Subcutaneous adipose tissue (tissue), 4 donors: ENCODE results near the gene GTF3C5. TPM values are rescaled to one million over a fixed set of nuclear protein-coding genes. Genes with fewer than 3 reads are reported as not detected.

Experiments
- total RNA-seq, 4 donors: library from RNA; depleted of rRNA; stranded (reverse); fragments of >200 nt; gene quantifications; one replicate each; pipeline ENCODE4 v1.1.0, GENCODE V29; 2016
- TF ChIP-seq, protein P1 (sequence below): fragments of 450-650 bp; IDR thresholded peaks from one replicate; pipeline ENCODE4 v1.5.1; 2016; ENCODE audit warnings: low read depth, mild to moderate bottlenecking, control low read depth, antibody characterized with exemption, moderate library complexity

Gene GTF3C5
- total RNA-seq, 4 donors from 2014 or later, result 32.0 to 63.1 (median 41.1) TPM

DNA sequence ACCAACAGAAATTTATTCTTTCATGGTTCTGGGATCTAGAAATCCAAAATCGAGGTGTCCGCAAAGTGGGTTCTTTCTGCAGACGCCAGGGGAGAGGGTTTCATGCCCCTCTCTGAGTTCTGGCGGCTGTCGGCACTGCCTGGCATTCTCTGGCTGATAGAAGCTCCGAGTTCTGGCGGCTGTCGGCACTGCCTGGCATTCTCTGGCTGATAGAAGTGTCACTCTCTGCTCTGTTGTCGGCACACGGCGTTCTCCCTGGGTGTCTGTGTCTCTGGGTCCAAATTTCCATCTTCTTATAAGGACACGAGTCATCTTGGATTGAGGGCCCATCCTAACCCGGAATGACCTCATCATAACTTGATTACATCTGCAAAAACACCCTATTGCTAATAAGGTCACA, 44.7 kb upstream of the GTF3C5 start:
- TF ChIP-seq, protein P1, sequence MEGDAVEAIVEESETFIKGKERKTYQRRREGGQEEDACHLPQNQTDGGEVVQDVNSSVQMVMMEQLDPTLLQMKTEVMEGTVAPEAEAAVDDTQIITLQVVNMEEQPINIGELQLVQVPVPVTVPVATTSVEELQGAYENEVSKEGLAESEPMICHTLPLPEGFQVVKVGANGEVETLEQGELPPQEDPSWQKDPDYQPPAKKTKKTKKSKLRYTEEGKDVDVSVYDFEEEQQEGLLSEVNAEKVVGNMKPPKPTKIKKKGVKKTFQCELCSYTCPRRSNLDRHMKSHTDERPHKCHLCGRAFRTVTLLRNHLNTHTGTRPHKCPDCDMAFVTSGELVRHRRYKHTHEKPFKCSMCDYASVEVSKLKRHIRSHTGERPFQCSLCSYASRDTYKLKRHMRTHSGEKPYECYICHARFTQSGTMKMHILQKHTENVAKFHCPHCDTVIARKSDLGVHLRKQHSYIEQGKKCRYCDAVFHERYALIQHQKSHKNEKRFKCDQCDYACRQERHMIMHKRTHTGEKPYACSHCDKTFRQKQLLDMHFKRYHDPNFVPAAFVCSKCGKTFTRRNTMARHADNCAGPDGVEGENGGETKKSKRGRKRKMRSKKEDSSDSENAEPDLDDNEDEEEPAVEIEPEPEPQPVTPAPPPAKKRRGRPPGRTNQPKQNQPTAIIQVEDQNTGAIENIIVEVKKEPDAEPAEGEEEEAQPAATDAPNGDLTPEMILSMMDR, result no peak

DNA sequence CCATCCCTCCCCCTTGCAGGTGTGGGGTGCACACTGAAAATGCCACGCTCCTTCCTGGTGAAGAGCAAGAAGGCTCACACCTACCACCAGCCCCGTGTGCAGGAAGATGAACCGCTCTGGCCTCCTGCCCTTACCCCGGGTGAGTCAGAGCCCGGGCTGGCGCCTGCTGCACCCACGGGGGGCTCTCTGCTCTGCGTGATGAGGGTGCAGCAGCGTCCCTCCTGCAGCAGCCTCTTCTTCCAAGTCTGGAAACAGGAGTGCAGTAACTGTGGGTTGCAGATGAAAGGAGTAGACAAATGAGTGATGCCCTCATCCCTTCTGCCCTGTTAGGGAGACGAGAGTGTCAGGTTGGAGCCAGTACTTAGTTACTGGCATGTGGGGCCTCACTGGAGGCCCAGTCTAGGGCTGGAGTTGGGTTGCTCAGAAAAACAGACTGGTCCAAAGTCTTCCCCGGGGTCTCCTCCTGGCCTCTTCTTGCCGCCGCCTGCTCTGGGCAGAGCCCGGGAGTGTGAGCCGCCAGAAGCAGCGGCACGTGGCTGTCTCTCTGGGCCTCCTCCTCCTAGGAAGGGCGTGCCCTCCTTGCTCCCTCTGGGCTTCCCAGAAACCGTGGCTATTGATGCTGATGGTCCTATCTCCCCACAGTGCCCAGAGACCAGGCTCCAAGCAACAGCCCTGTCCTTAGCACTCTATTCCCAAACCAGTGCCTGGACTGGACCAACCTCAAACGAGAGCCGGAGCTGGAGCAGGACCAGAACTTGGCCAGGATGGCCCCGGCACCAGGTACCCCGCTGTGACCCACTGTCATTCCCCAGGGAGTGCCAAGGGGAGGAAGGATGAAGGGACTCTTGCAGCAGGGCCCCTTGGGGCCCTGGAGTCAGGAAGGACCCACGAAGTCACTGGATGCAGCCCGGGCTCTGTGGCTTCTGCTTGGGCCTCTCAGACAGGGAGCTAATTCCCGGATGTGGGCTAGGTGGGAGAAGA, 43.9 kb upstream of the GTF3C5 start:
- TF ChIP-seq, protein P1, result no peak

DNA sequence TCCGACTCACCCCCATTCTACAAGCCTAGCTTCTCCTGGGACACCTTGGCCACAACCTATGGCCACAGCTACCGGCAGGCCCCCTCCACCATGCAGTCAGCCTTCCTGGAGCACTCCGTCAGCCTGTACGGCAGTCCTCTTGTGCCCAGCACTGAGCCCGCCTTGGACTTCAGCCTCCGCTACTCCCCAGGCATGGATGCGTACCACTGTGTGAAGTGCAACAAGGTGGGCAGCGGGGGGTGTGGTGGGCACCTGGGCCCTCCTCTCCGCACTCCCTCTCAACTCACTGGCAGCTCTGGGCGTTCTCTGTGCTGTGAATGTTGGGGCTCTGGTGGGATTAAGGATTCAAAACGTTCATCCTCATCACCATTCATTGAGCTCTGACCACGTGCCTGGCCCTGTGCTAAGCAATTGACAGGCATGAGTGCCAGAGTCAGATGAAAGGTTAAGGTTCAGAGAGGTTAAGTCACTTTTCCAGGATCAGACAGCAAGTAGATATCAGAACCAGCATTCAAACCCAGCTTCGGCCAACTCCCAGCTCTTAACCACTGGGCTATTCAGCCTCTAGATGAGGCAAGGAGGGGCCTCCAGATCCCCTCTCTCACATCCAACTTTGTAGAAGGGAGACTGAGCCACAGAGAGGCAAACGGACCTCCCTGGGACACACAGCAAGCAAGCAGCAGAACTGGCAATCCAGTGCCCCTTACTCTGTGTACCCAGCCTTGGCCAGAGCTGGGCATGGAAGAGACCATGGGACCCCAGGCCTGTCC, 42.4 kb upstream of the GTF3C5 start:
- TF ChIP-seq, protein P1, result no peak

DNA sequence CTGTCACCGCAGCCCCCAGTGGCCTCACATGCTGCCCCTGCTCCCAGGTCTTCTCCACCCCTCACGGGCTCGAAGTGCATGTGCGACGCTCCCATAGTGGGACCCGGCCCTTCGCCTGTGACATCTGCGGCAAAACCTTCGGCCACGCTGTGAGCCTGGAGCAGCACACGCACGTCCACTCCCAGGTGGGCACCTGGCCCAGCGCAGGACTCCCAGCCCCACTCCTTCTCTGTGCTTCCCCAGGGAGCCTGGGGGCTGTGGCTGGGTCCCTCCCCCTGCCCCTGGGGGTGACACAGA, 41.8 kb upstream of the GTF3C5 start:
- TF ChIP-seq, protein P1, result no peak

DNA sequence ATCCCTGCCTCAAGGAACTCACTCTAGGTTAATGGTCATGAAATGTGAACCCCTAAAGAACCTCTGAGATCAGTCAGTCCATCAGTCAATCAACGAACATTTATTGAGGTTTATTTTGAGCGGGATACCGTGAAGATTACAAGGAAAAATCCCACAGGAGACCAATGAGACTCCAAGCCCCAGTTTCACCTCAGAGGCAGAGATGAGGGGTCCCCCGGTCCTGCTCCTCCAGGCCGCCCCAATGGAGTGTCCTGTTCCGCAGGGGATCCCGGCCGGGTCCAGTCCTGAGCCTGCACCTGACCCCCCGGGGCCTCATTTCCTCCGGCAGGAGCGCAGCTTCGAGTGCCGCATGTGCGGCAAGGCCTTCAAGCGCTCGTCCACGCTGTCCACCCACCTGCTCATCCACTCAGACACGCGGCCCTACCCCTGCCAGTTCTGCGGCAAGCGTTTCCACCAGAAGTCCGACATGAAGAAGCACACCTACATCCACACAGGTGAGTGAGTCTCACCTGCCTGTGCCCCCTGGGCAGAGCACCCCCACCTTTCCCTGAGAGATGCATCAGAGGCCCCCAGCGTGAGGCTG, 41.3 kb upstream of the GTF3C5 start:
- TF ChIP-seq, protein P1, result no peak

DNA sequence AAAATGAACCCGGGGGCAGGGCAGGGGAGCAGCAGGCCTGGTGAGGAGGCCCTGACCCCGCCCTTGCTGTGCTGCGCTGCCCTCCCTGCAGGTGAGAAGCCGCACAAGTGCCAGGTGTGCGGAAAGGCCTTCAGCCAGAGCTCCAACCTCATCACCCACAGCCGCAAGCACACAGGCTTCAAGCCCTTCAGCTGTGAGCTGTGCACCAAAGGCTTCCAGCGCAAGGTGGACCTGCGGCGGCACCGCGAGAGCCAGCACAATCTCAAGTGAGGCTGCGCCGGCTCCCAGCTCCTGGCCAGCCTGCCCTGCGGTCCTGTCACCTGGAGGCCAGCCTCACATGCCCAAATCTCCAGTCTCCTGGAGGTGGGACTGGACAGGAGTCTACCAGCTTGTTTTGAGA, 40.0 kb upstream of the GTF3C5 start:
- TF ChIP-seq, protein P1, result no peak
